ENCODE data around the gene CAMTA1.

Gene CAMTA1

GRCh38 chr1:7382971-7383370 lies 597.7 kb downstream of the CAMTA1 start:
- no peak overlapping the region for H3K4me3 ChIP-seq (ENCODE audit: control insufficient read depth, low read depth, low read length)
- peak; percentile 48 for DNase-seq (ENCODE audit: low read depth)
- no peak for TF ChIP-seq CTCF (conservative IDR thresholded peaks at IDR 0.05; ENCODE audit: control insufficient read depth, insufficient read depth, low read depth, low read length)

- no peak for TF ChIP-seq CTCF (conservative IDR thresholded peaks at IDR 0.05; ENCODE audit: control insufficient read depth, insufficient read depth, low read depth, low read length)
Observed at GRCh38 chr1:7383671-7384520, 598.6 kb downstream of the CAMTA1 start.

GRCh38 chr1:7384679-7385078 lies 599.4 kb downstream of the CAMTA1 start:
- DNase-seq (ENCODE audit: low read depth): no peak
- no peak overlapping the region for H3K4me3 ChIP-seq (ENCODE audit: control insufficient read depth, low read depth, low read length)
- TF ChIP-seq CTCF (conservative IDR thresholded peaks at IDR 0.05; ENCODE audit: control insufficient read depth, insufficient read depth, low read depth, low read length): no peak

More at GRCh38 chr1:7383671-7384520, 598.6 kb downstream of the CAMTA1 start:
- no peak overlapping the region for H3K4me3 ChIP-seq (ENCODE audit: control insufficient read depth, low read depth, low read length)
- no peak for DNase-seq (ENCODE audit: low read depth)

- TF ChIP-seq CTCF (conservative IDR thresholded peaks at IDR 0.05; ENCODE audit: control insufficient read depth, insufficient read depth, low read depth, low read length): no peak
- no peak for DNase-seq (ENCODE audit: low read depth)
- no peak overlapping the region for H3K4me3 ChIP-seq (ENCODE audit: control insufficient read depth, low read depth, low read length)
Observed at GRCh38 chr1:7385471-7386225, 600.4 kb downstream of the CAMTA1 start.

GRCh38 chr1:7386226-7387052 lies 601.2 kb downstream of the CAMTA1 start:
- H3K4me3 ChIP-seq (ENCODE audit: control insufficient read depth, low read depth, low read length): no peak overlapping the region
- no peak for TF ChIP-seq CTCF (conservative IDR thresholded peaks at IDR 0.05; ENCODE audit: control insufficient read depth, insufficient read depth, low read depth, low read length)
- peak; percentile 31 for DNase-seq (ENCODE audit: low read depth)

Measured in fibroblast of mammary gland (primary cell).